WTC11 (cell line): ENCODE measurements around the gene CLIP1. TPM values are rescaled to one million over a fixed set of nuclear protein-coding genes. Genes with fewer than 3 reads are reported as not detected.

ENCODE experiments used
- ATAC-seq: fragments of 200-7000 bp; cut with Tn5 transposase; 2 replicates; pipeline ENCODE4 v1.10.0; 2021; ENCODE audit warnings: mild to moderate bottlenecking, moderate library complexity
- CTCF ChIA-PET: fragments of 300-600 bp; sonication (Branson Sonifier 250); formaldehyde crosslinking; loops from one replicate; lab custom pipeline; 2021; ENCODE audit warnings: antibody characterized with exemption; lab: Charles Lee
- POLR2A ChIA-PET: fragments of 350-600 bp; sonication (Branson Sonifier 250); formaldehyde crosslinking; loops from one replicate; lab custom pipeline; 2021; ENCODE audit warnings: antibody characterized with exemption; lab: Charles Lee
- DNase-seq: peaks from one replicate; pipeline ENCODE4 v3.0.0; 2021; ENCODE audit warnings: low spot score
- H3K27ac Mint-ChIP-seq: 2 replicates; pipeline ENCODE4 v1.8.0; 2021; ENCODE audit warnings: mixed read lengths
- H3K27me3 Mint-ChIP-seq: 2 replicates; pipeline ENCODE4 v1.8.0; 2021; ENCODE audit warnings: low read depth, mild to moderate bottlenecking, moderate library complexity, mixed read lengths
- H3K36me3 Mint-ChIP-seq: 2 replicates; pipeline ENCODE4 v1.8.0; 2021; ENCODE audit warnings: mixed read lengths
- H3K4me1 Mint-ChIP-seq: 2 replicates; pipeline ENCODE4 v1.8.0; 2022; ENCODE audit warnings: mixed read lengths
- H3K4me3 Mint-ChIP-seq: 2 replicates; pipeline ENCODE4 v1.8.0; 2021; ENCODE audit warnings: mild to moderate bottlenecking, moderate library complexity, mixed read lengths
- H3K9me3 Mint-ChIP-seq: 2 replicates; pipeline ENCODE4 v1.8.0; 2021; ENCODE audit warnings: mixed read lengths
- AFF4 ChIP-seq: sonication (generic); formaldehyde crosslinking; IDR thresholded peaks from 2 replicates; pipeline ENCODE4 v1.8.1; 2023; ENCODE audit warnings: mild to moderate bottlenecking, missing genetic modification reagents, borderline replicate concordance
- ATF6 ChIP-seq: sonication (generic); formaldehyde crosslinking; IDR thresholded peaks from 2 replicates; pipeline ENCODE4 v1.8.1; 2023; ENCODE audit warnings: mild to moderate bottlenecking, missing genetic modification reagents
- ELF4 ChIP-seq: sonication (generic); formaldehyde crosslinking; IDR thresholded peaks from 2 replicates; pipeline ENCODE4 v1.8.1; 2022; ENCODE audit warnings: low read depth, mild to moderate bottlenecking, moderate library complexity, missing genetic modification reagents
- ESRRA ChIP-seq: sonication (generic); formaldehyde crosslinking; IDR thresholded peaks from 2 replicates; pipeline ENCODE4 v1.8.1; 2022; ENCODE audit warnings: mild to moderate bottlenecking, missing genetic modification reagents, borderline replicate concordance
- MXD4 ChIP-seq: fragments of 250-450 bp; sonication (Bioruptor Pico); IDR thresholded peaks from 2 replicates; pipeline ENCODE4 v1.8.0; 2021; ENCODE audit warnings: mild to moderate bottlenecking, moderate library complexity, borderline replicate concordance
- NFE2L1 ChIP-seq: sonication (generic); formaldehyde crosslinking; IDR thresholded peaks from 2 replicates; pipeline ENCODE4 v1.8.1; 2023; ENCODE audit warnings: missing genetic modification reagents
- NFYB ChIP-seq: sonication (generic); formaldehyde crosslinking; conservative IDR thresholded peaks from 2 replicates; pipeline ENCODE4 v1.8.0; 2022; ENCODE audit warnings: low read depth, missing genetic modification reagents
- NR2C2 ChIP-seq: sonication (generic); formaldehyde crosslinking; IDR thresholded peaks from 2 replicates; pipeline ENCODE4 v1.8.0; 2022; ENCODE audit warnings: mild to moderate bottlenecking, missing genetic modification reagents
- OVOL2 ChIP-seq: fragments of 250-450 bp; sonication (Bioruptor Pico); IDR thresholded peaks from 2 replicates; pipeline ENCODE4 v1.9.0; 2021; ENCODE audit warnings: mild to moderate bottlenecking, borderline replicate concordance
- RELA ChIP-seq: sonication (generic); formaldehyde crosslinking; IDR thresholded peaks from 2 replicates; pipeline ENCODE4 v1.8.1; 2022; ENCODE audit warnings: missing genetic modification reagents, mild to moderate bottlenecking, borderline replicate concordance
- ZNF138 ChIP-seq: sonication (generic); formaldehyde crosslinking; conservative IDR thresholded peaks from 2 replicates; pipeline ENCODE4 v1.8.1; 2022; ENCODE audit warnings: mild to moderate bottlenecking, moderate library complexity, missing genetic modification reagents
- ZNF532 ChIP-seq: fragments of 250-450 bp; sonication (Bioruptor Pico); IDR thresholded peaks from 2 replicates; pipeline ENCODE4 v1.9.0; 2021; ENCODE audit warnings: mild to moderate bottlenecking, borderline replicate concordance
- total RNA-seq: library from RNA; stranded (reverse); gene quantifications from 3 replicates; pipeline ENCODE4 v1.2.3, GENCODE V29; 2021
- TF ChIP-seq, protein P1 (sequence below): sonication (generic); formaldehyde crosslinking; IDR thresholded peaks from 2 replicates; pipeline ENCODE4 v1.8.1; 2023; ENCODE audit warnings: mild to moderate bottlenecking, missing genetic modification reagents
- TF ChIP-seq, protein P2 (sequence below): sonication (generic); formaldehyde crosslinking; IDR thresholded peaks from 2 replicates; pipeline ENCODE4 v1.8.1; 2022; ENCODE audit warnings: low read depth, mild to moderate bottlenecking, moderate library complexity, missing genetic modification reagents, borderline replicate concordance
- TF ChIP-seq, protein P3 (sequence below): fragments of 200-600 bp; IDR thresholded peaks from 2 replicates; pipeline ENCODE4 v1.8.0; 2022; ENCODE audit warnings: antibody characterized with exemption
- TF ChIP-seq, protein P4 (sequence below): fragments of 250-450 bp; sonication (Bioruptor Pico); conservative IDR thresholded peaks from 2 replicates; pipeline ENCODE4 v1.9.0; 2021; ENCODE audit warnings: mild to moderate bottlenecking

Gene CLIP1
- total RNA-seq, 1 experiment from 2014 or later: 24.9 TPM

GRCh38 chr12:122243965-122244364 is 178.5 kb downstream of the CLIP1 start (continued):
- TF ChIP-seq ZNF532 (CRISPR knock-in tag) (no peak), OVOL2 (CRISPR knock-in tag) (no peak), AFF4 (CRISPR knock-in tag) (no peak), ATF6 (CRISPR knock-in tag) (no peak)
- TF ChIP-seq, protein P1, sequence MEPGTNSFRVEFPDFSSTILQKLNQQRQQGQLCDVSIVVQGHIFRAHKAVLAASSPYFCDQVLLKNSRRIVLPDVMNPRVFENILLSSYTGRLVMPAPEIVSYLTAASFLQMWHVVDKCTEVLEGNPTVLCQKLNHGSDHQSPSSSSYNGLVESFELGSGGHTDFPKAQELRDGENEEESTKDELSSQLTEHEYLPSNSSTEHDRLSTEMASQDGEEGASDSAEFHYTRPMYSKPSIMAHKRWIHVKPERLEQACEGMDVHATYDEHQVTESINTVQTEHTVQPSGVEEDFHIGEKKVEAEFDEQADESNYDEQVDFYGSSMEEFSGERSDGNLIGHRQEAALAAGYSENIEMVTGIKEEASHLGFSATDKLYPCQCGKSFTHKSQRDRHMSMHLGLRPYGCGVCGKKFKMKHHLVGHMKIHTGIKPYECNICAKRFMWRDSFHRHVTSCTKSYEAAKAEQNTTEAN: no peak
- TF ChIP-seq, protein P2, sequence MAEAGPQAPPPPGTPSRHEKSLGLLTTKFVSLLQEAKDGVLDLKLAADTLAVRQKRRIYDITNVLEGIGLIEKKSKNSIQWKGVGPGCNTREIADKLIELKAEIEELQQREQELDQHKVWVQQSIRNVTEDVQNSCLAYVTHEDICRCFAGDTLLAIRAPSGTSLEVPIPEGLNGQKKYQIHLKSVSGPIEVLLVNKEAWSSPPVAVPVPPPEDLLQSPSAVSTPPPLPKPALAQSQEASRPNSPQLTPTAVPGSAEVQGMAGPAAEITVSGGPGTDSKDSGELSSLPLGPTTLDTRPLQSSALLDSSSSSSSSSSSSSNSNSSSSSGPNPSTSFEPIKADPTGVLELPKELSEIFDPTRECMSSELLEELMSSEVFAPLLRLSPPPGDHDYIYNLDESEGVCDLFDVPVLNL (CRISPR knock-in tag): no peak

DNA sequence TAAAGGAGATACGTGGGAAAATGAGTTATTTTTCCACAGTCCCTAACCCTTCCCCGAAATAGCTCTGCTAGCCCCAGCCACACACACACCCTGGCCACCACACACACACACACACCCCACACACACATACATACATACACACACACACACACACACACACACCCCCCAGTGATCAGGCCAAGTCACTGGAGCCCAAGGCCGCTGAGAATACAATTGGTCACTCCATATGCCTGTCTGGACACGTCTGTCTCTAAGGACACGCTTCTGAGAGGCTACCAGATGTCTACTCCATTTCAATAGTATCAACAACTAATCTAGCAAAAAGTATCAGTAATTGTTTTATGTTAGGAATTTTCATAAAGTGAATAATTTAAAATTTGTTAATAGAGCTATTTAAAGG is 183.6 kb downstream of the CLIP1 start:
- no peak overlapping the region for H3K27ac Mint-ChIP-seq
- H3K9me3 Mint-ChIP-seq: no peaks in the 10 kb centered on the region
- H3K36me3 Mint-ChIP-seq: peaks cover 27% of the 10 kb centered on the region
- DNase-seq (no peak), ATAC-seq (no peak)
- H3K4me1 Mint-ChIP-seq: no peaks in the 10 kb centered on the region
- no peaks in the 10 kb centered on the region for H3K27me3 Mint-ChIP-seq
- CTCF ChIA-PET: interaction anchor here (0.6 kb wide), 1 partner anchor 1119 kb away, joined by 5 read pairs; no protein-coding TSS in a partner anchor
- TF ChIP-seq RELA (CRISPR knock-in tag) (no peak), NR2C2 (no peak), NFYB (CRISPR knock-in tag) (no peak), ELF4 (no peak), ATF6 (CRISPR knock-in tag) (no peak), MXD4 (CRISPR knock-in tag) (no peak), NFE2L1 (CRISPR knock-in tag) (no peak), ZNF138 (CRISPR knock-in tag) (no peak), ESRRA (CRISPR knock-in tag) (no peak)
- TF ChIP-seq, protein P3, sequence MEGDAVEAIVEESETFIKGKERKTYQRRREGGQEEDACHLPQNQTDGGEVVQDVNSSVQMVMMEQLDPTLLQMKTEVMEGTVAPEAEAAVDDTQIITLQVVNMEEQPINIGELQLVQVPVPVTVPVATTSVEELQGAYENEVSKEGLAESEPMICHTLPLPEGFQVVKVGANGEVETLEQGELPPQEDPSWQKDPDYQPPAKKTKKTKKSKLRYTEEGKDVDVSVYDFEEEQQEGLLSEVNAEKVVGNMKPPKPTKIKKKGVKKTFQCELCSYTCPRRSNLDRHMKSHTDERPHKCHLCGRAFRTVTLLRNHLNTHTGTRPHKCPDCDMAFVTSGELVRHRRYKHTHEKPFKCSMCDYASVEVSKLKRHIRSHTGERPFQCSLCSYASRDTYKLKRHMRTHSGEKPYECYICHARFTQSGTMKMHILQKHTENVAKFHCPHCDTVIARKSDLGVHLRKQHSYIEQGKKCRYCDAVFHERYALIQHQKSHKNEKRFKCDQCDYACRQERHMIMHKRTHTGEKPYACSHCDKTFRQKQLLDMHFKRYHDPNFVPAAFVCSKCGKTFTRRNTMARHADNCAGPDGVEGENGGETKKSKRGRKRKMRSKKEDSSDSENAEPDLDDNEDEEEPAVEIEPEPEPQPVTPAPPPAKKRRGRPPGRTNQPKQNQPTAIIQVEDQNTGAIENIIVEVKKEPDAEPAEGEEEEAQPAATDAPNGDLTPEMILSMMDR: no peak
- TF ChIP-seq, protein P4, sequence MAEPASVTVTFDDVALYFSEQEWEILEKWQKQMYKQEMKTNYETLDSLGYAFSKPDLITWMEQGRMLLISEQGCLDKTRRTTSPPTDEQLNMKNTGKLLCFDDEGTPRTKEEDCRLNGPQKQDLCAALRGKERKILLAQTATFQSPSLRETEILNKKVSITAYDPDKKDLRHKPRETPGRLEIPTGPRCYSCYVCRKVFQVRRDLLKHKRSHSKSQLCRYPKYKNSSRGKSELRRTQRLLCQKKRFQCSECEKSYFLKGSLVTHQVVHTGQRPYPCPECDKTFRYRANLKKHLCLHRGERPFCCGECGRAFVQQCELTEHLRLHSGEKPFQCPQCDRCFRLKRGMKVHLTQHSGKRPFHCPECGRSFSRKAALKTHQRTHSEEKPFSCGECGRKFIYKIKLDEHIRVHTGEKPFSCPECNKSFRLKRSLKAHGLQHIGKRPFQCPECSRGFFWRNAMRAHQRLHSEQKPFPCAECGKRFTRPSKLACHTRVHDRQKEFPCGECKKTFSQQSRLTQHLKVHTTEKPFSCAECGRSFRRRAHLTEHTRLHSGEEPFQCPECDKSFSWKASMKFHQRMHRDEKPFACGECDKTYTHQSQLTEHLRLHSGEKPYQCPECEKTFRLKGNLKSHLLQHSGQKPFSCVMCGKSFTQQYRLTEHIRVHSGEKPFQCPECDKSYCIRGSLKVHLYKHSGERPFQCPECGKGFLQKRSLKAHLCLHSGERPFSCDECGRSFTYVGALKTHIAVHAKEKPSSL (CRISPR knock-in tag): no peak
- TF ChIP-seq, all 79 proteins: peak for 0
- POLR2A ChIA-PET: no interaction called here
- no peak overlapping the region for H3K4me3 Mint-ChIP-seq
